Breast epithelium (tissue), 3 donors: Measurements from ENCODE around the gene COBLL1.

Source experiments
- POLR2A ChIP-seq: fragments of 450-650 bp; IDR thresholded peaks from one replicate; pipeline ENCODE4 v1.6.1; 2016; ENCODE audit warnings: antibody characterized with exemption, mild to moderate bottlenecking, moderate library complexity
- POLR2AphosphoS5 ChIP-seq, 3 donors: sonication (generic); formaldehyde crosslinking; IDR thresholded peaks; one replicate each; pipeline ENCODE4 v1.6.1; 2017; ENCODE audit warnings: antibody characterized with exemption in 3 of 3
- TF ChIP-seq, protein P1 (sequence below), 3 donors: fragments of 450-650 bp; IDR thresholded peaks; one replicate each; pipeline ENCODE4 v1.5.1; 2016 to 2017; ENCODE audit warnings: antibody characterized with exemption in 3 of 3, mild to moderate bottlenecking in 3 of 3, moderate library complexity in 3 of 3

- TF ChIP-seq POLR2AphosphoS5 (IDR thresholded peaks at IDR 0.05), result no peak
- TF ChIP-seq, protein P1, sequence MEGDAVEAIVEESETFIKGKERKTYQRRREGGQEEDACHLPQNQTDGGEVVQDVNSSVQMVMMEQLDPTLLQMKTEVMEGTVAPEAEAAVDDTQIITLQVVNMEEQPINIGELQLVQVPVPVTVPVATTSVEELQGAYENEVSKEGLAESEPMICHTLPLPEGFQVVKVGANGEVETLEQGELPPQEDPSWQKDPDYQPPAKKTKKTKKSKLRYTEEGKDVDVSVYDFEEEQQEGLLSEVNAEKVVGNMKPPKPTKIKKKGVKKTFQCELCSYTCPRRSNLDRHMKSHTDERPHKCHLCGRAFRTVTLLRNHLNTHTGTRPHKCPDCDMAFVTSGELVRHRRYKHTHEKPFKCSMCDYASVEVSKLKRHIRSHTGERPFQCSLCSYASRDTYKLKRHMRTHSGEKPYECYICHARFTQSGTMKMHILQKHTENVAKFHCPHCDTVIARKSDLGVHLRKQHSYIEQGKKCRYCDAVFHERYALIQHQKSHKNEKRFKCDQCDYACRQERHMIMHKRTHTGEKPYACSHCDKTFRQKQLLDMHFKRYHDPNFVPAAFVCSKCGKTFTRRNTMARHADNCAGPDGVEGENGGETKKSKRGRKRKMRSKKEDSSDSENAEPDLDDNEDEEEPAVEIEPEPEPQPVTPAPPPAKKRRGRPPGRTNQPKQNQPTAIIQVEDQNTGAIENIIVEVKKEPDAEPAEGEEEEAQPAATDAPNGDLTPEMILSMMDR (IDR thresholded peaks at IDR 0.05), result no peak
- TF ChIP-seq POLR2A, result no peak
Observed at GRCh38 chr2:164818149-164819136, 23.2 kb downstream of the COBLL1 start.
